ENCODE measurements around the gene LMBRD1. TPM values are rescaled to one million over a fixed set of nuclear protein-coding genes. Genes with fewer than 3 reads are reported as not detected.
"Not testable (repeated sequence)": the region's sequence is repeated elsewhere in the genome, so short reads cannot be mapped to it uniquely, and the experiment has no call there.

The LMBRD1 gene
- total RNA-seq, 3 donors from 2014 or later: 53.4 to 88.7 (median 75.7) TPM

DNA sequence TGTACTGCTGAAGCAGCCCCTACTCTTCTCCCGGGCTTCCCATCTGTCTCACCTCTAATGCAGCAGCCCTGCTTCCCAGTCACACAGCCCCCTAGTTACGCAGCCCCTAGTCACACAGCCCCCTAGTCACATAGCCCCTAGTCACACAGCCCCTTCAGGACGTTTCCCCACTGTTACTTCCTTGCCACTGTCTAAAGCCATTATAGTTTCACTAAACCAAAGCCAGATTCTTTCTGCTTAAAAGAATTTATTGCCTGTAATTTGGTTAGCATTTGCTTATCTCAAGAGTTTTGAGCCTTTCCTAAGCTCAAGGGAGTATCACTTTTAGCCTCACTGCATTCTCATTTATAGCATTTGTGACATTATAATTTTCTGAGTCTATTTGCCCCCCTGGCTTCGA, 127.9 kb downstream of the LMBRD1 start:
- TF ChIP-seq POLR2A (IDR thresholded peaks at IDR 0.05): no peak
- TF ChIP-seq, protein P1, sequence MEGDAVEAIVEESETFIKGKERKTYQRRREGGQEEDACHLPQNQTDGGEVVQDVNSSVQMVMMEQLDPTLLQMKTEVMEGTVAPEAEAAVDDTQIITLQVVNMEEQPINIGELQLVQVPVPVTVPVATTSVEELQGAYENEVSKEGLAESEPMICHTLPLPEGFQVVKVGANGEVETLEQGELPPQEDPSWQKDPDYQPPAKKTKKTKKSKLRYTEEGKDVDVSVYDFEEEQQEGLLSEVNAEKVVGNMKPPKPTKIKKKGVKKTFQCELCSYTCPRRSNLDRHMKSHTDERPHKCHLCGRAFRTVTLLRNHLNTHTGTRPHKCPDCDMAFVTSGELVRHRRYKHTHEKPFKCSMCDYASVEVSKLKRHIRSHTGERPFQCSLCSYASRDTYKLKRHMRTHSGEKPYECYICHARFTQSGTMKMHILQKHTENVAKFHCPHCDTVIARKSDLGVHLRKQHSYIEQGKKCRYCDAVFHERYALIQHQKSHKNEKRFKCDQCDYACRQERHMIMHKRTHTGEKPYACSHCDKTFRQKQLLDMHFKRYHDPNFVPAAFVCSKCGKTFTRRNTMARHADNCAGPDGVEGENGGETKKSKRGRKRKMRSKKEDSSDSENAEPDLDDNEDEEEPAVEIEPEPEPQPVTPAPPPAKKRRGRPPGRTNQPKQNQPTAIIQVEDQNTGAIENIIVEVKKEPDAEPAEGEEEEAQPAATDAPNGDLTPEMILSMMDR (IDR thresholded peaks at IDR 0.05): no peak
- TF ChIP-seq POLR2AphosphoS5 (IDR thresholded peaks at IDR 0.05): no peak
- no peaks in the 10 kb centered on the region for H3K9me3 ChIP-seq
- intact Hi-C loops (cut with DNase I; ENCODE audit: low total_unique reads): no loop called here
- H3K27ac ChIP-seq: no peak overlapping the region
- DNase-seq (ENCODE audit: low spot score in 2 of 2): no peak
- no peaks in the 10 kb centered on the region for H3K27me3 ChIP-seq
- no peaks in the 10 kb centered on the region for H3K36me3 ChIP-seq
- no peak overlapping the region for H3K4me3 ChIP-seq
- no peaks in the 10 kb centered on the region for H3K4me1 ChIP-seq

DNA sequence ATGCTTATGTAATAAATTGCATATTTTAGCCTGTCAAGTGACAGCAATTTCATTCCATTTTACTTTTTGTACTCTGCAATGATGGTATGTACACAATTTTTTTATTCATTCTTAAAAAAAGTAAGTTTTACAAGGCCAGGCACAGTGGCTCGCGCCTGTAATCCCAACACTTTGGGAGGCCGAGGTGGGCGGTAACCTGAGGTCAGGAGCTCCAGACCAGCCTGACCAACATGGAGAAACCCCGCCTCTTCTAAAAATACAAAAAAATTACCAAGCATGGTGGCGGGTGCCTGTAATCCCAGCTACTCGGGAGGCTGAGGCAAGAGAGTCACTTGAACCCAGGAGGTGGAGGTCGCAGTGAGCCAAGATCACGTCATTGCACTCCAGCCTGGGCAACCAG, 130.0 kb downstream of the LMBRD1 start:
- H3K4me3 ChIP-seq; H3K9me3 ChIP-seq; H3K4me1 ChIP-seq; H3K27ac ChIP-seq; H3K27me3 ChIP-seq; H3K36me3 ChIP-seq; intact Hi-C loops (cut with DNase I; ENCODE audit: low total_unique reads); DNase-seq (ENCODE audit: low spot score in 2 of 2): not testable (repeated sequence)

DNA sequence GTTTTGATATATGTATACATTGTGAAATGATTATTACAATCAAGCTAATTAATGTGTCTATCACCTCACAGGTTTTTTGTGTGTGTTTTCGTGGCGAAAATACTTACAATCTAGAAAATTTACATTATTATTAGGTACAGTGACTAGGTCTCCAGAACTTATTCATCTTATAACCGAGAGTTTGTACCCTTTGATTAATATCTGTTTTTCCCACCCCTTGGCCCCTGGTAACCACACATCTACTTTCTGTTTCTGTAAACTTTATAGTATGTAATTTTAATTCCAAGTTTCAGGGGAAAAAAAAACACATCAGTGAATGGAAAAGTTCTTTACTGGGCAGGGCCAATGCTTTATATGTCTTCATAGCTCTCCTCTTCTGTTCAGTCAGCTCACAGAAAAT, 131.4 kb downstream of the LMBRD1 start:
- DNase-seq (ENCODE audit: low spot score in 2 of 2): no peak
- no peak overlapping the region for H3K4me3 ChIP-seq
- no peaks in the 10 kb centered on the region for H3K27me3 ChIP-seq
- no peak overlapping the region for H3K27ac ChIP-seq
- no peaks in the 10 kb centered on the region for H3K36me3 ChIP-seq
- H3K9me3 ChIP-seq: no peaks in the 10 kb centered on the region
- TF ChIP-seq, protein P1 (IDR thresholded peaks at IDR 0.05): no peak
- no peak for TF ChIP-seq POLR2A (IDR thresholded peaks at IDR 0.05)
- no peak for TF ChIP-seq POLR2AphosphoS5 (IDR thresholded peaks at IDR 0.05)
- intact Hi-C loops (cut with DNase I; ENCODE audit: low total_unique reads): no loop called here
- no peaks in the 10 kb centered on the region for H3K4me1 ChIP-seq

DNA sequence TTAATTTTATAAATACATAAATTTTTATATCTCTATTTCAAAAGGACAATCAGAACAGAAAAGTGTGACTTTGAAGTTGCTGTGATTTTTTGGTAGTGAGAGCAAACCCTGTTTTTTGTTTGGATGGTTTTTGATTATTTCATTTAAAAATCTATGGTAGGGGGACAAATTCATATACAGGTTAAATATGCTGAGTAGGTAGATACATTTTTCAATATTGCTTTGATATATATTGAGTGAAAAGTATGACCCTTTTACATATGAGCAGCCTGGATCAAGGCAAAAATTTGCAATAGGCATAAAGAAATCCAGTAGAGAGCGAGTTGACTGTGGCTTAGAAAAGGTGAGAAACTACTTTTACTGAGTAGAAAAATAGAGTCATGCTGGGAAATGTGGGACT, 132.3 kb downstream of the LMBRD1 start:
- H3K27ac ChIP-seq: no peak overlapping the region
- no peak for DNase-seq (ENCODE audit: low spot score in 2 of 2)
- H3K27me3 ChIP-seq: no peaks in the 10 kb centered on the region
- intact Hi-C loops (cut with DNase I; ENCODE audit: low total_unique reads): no loop called here
- H3K4me3 ChIP-seq: no peak overlapping the region
- no peaks in the 10 kb centered on the region for H3K4me1 ChIP-seq
- H3K36me3 ChIP-seq: no peaks in the 10 kb centered on the region
- TF ChIP-seq, protein P1 (IDR thresholded peaks at IDR 0.05): no peak
- TF ChIP-seq POLR2A (IDR thresholded peaks at IDR 0.05) (no peak), POLR2AphosphoS5 (IDR thresholded peaks at IDR 0.05) (no peak)
- H3K9me3 ChIP-seq: peaks cover 0 to under 1% of the 10 kb centered on the region in 2 donors

DNA sequence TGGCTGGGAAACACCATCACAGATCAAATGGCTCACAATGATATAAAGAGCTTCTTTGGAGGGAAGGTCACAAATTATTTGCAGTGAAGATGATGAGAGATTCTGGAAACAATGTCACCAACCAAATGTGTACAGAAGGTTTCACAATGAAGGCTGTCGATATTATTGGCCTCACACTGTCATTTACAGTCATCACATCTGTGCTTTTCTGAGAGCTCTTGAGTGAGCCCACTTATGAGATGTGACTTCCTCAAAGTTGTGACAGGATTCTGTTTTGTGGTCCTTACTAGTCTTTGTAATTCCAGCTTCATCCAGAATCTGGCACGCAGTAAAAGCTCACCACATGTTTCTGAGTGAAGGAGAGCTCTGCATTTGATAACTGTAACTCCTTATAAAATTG, 133.6 kb downstream of the LMBRD1 start:
- no peaks in the 10 kb centered on the region for H3K27me3 ChIP-seq
- H3K36me3 ChIP-seq: no peaks in the 10 kb centered on the region
- no peak for DNase-seq (ENCODE audit: low spot score in 2 of 2)
- no peak overlapping the region for H3K4me3 ChIP-seq
- intact Hi-C loops (cut with DNase I; ENCODE audit: low total_unique reads): no loop called here
- H3K9me3 ChIP-seq: peaks cover 0 to 14% of the 10 kb centered on the region in 2 donors
- TF ChIP-seq, protein P1 (IDR thresholded peaks at IDR 0.05): no peak
- no peak for TF ChIP-seq POLR2AphosphoS5 (IDR thresholded peaks at IDR 0.05)
- TF ChIP-seq POLR2A (IDR thresholded peaks at IDR 0.05): no peak
- H3K4me1 ChIP-seq: no peaks in the 10 kb centered on the region
- no peak overlapping the region for H3K27ac ChIP-seq

DNA sequence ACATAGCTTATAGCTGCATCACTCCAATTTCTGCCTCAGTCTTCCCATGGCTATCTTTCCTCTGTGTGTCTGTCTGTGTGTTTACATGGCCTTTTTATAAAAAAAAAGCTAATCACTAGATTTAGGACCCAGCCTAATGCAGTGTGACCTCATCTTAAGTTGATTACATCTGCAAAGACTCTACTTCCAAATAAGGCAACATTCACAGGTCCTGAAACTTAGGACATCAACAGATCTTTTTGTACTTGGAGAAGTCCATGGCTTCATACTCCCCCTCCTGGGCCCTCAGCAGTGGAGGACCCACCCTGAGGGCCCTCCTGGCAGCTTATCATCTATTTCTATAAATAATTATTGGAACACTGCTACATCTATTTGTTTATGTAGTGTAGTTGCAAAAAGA, 146.1 kb downstream of the LMBRD1 start:
- Histone ChIP-seq H3K36me3 (no peaks in the 10 kb centered on the region), H3K4me1 (no peaks in the 10 kb centered on the region), H3K27me3 (no peaks in the 10 kb centered on the region), H3K27ac (no peak overlapping the region), H3K9me3 (no peaks in the 10 kb centered on the region), H3K4me3 (no peak overlapping the region)
- no peak for TF ChIP-seq POLR2A (IDR thresholded peaks at IDR 0.05)
- TF ChIP-seq, protein P1 (IDR thresholded peaks at IDR 0.05): no peak
- TF ChIP-seq POLR2AphosphoS5 (IDR thresholded peaks at IDR 0.05): no peak
- intact Hi-C loops (cut with DNase I; ENCODE audit: low total_unique reads): no loop called here
- no peak for DNase-seq (ENCODE audit: low spot score in 2 of 2)
